ENCODE data around the gene DPF1.
"Not testable (repeated sequence)": the region's sequence is repeated elsewhere in the genome, so short reads cannot be mapped to it uniquely, and the experiment has no call there.

Gene DPF1

DNA sequence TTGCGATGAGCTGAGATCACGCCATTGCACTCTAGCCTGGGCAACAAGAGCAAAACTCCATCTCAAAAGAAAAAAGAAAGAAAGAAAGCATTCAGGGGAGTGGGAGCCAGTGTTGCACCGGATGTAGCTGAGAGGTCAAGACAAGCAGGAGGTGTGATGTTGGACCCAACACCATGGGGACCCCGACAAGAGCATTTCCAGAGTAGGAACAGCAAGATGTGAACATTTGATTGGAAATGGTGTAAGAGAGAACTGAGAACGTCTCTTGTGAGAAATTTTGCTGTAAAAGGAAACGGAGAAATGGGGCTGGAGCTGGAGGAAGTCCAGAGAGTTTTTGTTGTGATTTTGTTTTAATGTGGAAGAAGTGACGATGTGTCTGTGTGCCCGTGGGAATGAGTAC is 15.8 kb upstream of the DPF1 start:
- H3K4me1 ChIP-seq = peaks cover 0 to 32% (median 15%) of the 10 kb centered on the region in 4 donors
- peak overlapping the region in 1 of 2 donors; percentile 50 for H3K27ac ChIP-seq
- DNase-seq = no peak
- intact Hi-C loops (cut with DNase I; ENCODE audit: low total_unique reads) = no loop called here
- H3K36me3 ChIP-seq = no peaks in the 10 kb centered on the region
- H3K9me3 ChIP-seq = no peaks in the 10 kb centered on the region
- H3K4me3 ChIP-seq = no peak overlapping the region
- no peaks in the 10 kb centered on the region for H3K27me3 ChIP-seq
- TF ChIP-seq, protein P1, sequence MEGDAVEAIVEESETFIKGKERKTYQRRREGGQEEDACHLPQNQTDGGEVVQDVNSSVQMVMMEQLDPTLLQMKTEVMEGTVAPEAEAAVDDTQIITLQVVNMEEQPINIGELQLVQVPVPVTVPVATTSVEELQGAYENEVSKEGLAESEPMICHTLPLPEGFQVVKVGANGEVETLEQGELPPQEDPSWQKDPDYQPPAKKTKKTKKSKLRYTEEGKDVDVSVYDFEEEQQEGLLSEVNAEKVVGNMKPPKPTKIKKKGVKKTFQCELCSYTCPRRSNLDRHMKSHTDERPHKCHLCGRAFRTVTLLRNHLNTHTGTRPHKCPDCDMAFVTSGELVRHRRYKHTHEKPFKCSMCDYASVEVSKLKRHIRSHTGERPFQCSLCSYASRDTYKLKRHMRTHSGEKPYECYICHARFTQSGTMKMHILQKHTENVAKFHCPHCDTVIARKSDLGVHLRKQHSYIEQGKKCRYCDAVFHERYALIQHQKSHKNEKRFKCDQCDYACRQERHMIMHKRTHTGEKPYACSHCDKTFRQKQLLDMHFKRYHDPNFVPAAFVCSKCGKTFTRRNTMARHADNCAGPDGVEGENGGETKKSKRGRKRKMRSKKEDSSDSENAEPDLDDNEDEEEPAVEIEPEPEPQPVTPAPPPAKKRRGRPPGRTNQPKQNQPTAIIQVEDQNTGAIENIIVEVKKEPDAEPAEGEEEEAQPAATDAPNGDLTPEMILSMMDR (IDR thresholded peaks at IDR 0.05) = no peak

DNA sequence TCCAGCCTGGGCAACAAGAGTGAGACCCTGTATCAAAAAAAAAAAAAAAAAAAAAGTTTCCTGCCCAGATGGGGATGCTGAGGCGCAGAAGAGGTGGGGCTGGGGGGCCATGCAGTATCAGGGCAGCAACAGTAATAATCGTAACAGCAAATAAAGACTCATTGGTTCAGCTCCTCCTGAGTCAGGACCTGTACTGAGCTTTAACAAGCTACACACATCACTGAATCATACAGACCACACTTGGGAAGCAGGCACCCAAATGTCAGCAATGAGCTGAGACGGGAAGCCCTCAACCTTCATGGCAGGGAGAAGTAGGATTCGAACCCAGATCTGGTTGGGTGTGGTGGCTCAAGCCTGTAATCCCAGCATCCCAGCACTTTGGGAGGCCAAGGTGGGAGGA is 10.6 kb upstream of the DPF1 start:
- Histone ChIP-seq H3K36me3 (no peaks in the 10 kb centered on the region), H3K4me3 (no peak overlapping the region), H3K4me1 (peaks cover 0 to 2% (median 2%) of the 10 kb centered on the region in 4 donors), H3K9me3 (no peaks in the 10 kb centered on the region), H3K27ac (no peak overlapping the region), H3K27me3 (peaks cover 0 to 14% of the 10 kb centered on the region in 2 donors)
- TF ChIP-seq, protein P1 (IDR thresholded peaks at IDR 0.05) = no peak
- intact Hi-C loops (cut with DNase I; ENCODE audit: low total_unique reads) = loop anchor here (5.0 kb wide), 1 partner anchor 98 kb away; no protein-coding TSS in a partner anchor
- DNase-seq = no peak

DNA sequence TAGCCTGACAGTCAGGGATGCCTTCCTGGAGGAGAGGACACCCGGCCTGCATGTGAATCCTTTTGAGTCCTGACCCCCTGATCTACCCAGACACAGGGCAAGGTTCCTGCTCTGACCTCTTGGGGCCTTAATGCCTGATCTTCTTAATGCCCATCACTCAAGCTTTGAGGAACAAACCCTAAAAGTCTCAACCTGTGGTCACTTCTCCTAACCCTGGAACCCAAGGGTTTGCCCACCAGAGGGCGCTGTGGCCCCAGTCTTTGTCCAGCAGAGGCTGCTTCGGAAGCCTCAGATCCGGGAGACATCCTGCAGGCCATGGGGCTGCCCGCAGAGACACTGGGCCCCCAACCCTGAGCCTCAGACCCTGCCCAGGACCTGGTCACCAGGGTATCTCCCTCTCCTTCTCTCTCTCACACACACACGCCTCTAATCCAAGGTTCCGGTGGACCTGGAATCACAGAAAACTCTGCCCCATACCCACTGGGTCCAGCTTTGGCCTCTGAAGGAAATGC is 9.8 kb upstream of the DPF1 start:
- Histone ChIP-seq H3K36me3 (no peaks in the 10 kb centered on the region), H3K4me3 (no peak overlapping the region), H3K27ac (no peak overlapping the region), H3K9me3 (no peaks in the 10 kb centered on the region), H3K4me1 (peaks cover 0 to 11% (median 7%) of the 10 kb centered on the region in 4 donors), H3K27me3 (peaks cover 4 to 21% of the 10 kb centered on the region in 2 donors)
- DNase-seq = peak; percentile 80 to 82
- intact Hi-C loops (cut with DNase I; ENCODE audit: low total_unique reads) = loop anchor here (2.0 to 5.0 kb wide), 2 partner anchors 99 to 141 kb away; partner anchors contain the start of gene PSMD8
- TF ChIP-seq, protein P1 (IDR thresholded peaks at IDR 0.05) = peak; percentile 84

DNA sequence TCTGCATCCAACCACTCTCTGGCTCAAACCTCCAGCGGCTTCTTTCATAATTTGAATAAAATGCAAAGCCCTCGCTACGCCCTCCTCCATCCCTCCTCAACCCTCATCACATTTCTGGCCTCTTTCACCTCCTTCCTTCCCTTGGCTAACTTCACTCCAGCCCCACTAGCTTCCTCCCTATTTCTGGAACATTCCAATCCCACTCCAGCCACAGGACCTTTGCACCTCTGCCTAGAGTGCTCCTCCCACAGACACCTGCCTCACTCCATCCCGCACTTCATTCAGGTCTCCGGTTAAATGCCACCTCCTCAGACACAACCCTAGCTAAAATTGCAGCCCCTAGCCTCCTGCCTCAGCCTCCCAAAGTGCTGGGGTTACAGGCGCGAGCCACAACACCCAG is 7.9 kb upstream of the DPF1 start:
- H3K4me3 ChIP-seq = no peak overlapping the region
- H3K27ac ChIP-seq = no peak overlapping the region
- peaks cover 0 to 22% (median 18%) of the 10 kb centered on the region in 4 donors for H3K4me1 ChIP-seq
- TF ChIP-seq, protein P1 (IDR thresholded peaks at IDR 0.05) = no peak
- H3K36me3 ChIP-seq = no peaks in the 10 kb centered on the region
- intact Hi-C loops (cut with DNase I; ENCODE audit: low total_unique reads) = loop anchor here (2.0 to 5.0 kb wide), 2 partner anchors 100 to 143 kb away; partner anchors contain the start of gene PSMD8
- no peak for DNase-seq
- peaks cover 6 to 40% of the 10 kb centered on the region in 2 donors for H3K27me3 ChIP-seq
- H3K9me3 ChIP-seq = no peaks in the 10 kb centered on the region

DNA sequence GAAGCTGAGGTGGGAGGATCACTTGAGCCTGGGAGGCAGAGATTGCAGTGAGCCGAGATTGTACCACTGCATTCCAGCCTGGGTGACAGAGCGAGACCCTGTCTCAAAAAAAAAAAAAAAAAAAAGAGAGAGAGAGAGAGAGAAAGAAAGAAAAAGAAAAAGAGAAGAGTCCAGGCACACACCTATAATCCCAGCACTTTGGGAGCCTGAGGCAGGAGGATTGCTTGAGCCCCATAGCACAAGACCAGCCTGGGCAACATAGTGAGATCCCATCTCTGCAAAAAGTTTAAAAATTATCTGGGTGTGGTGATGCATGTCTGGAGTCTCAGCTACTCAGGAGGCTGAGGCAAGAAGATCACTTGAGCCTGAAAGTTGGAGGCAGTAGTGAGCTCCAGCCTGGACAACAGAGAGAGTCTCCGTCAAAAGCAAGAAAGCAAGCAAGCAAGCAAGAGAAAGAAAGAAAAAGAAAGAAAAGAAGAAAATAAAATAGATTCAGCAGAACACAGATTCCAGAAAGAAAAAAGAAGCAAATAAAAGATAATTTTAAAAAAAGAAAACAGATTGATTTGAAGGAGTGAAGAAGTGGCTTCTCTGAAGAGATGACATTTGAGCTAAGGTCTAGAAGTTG is 6.6 kb upstream of the DPF1 start:
- H3K9me3 ChIP-seq, DNase-seq, H3K27ac ChIP-seq, H3K36me3 ChIP-seq, H3K4me3 ChIP-seq: not testable (repeated sequence)
- Histone ChIP-seq H3K4me1 (peaks cover 0 to 22% (median 18%) of the 10 kb centered on the region in 4 donors), H3K27me3 (peaks cover 6 to 53% of the 10 kb centered on the region in 2 donors)
- intact Hi-C loops (cut with DNase I; ENCODE audit: low total_unique reads) = loop anchor here (5.0 kb wide), 1 partner anchor 102 kb away; no protein-coding TSS in a partner anchor

DNA sequence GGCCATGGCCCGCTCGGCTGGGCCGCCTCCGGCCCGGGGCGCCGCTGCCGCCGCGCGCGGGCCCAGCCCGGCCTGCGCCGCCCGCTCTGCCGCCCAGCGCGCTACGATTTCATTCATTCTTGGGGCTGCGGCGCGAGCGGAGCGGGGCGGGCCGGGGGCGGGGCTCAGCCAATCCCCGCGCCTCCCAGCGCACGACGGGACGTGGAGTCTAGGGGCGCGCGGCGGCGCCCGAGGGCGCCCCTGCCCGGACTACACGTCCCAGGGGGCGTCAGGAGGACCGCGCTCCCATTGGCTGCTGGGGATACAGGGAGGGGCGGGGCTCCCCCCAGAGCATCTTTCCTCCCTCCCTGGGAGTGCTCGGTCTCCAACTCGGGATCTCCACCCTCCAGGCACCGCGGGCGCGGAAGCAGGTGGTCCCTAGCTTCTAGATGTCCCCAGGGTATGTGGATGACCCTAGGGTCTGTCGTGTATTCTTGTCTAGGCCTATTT is 5.6 kb upstream of the DPF1 start:
- Histone ChIP-seq H3K4me1 (peaks cover 0 to 22% (median 18%) of the 10 kb centered on the region in 4 donors), H3K9me3 (no peaks in the 10 kb centered on the region), H3K27ac (no peak overlapping the region), H3K36me3 (no peaks in the 10 kb centered on the region), H3K27me3 (peaks cover 6 to 62% of the 10 kb centered on the region in 2 donors), H3K4me3 (peak overlapping the region in 1 of 2 donors; percentile 16)
- DNase-seq = no peak
- TF ChIP-seq, protein P1 (IDR thresholded peaks at IDR 0.05) = no peak
- intact Hi-C loops (cut with DNase I; ENCODE audit: low total_unique reads) = loop anchor here (5.0 to 10.0 kb wide), 2 partner anchors 103 to 325 kb away; partner anchors contain the start of genes SIPA1L3 and WDR87
